Stimulated activated memory B cell treated with anti-CD40 and anti-IgM and Interleukin-4, amounts not matched to agents 10 μg/mL and 1 μg/mL and 100 μg/mL, for 72 hours (primary cell): ENCODE results near the gene SMAD3.

Experiments used
- ATAC-seq: fragments of 150-1000 bp; cut with Tn5 transposase; 2 replicates; pipeline ENCODE4 v1.10.0; 2021
- H3K27ac Mint-ChIP-seq: one replicate; pipeline ENCODE4 v1.8.0; 2022; ENCODE audit warnings: mild to moderate bottlenecking, mixed read lengths
- H3K27me3 Mint-ChIP-seq: one replicate; pipeline ENCODE4 v1.8.0; 2022; ENCODE audit warnings: mixed read lengths
- H3K36me3 Mint-ChIP-seq: one replicate; pipeline ENCODE4 v1.8.0; 2022; ENCODE audit warnings: mixed read lengths
- H3K4me1 Mint-ChIP-seq: one replicate; pipeline ENCODE4 v1.8.0; 2022; ENCODE audit warnings: mixed read lengths
- H3K4me3 Mint-ChIP-seq: one replicate; pipeline ENCODE4 v1.8.0; 2022; ENCODE audit warnings: mild to moderate bottlenecking, moderate library complexity, mixed read lengths
- H3K9me3 Mint-ChIP-seq: one replicate; pipeline ENCODE4 v1.8.0; 2022; ENCODE audit warnings: mixed read lengths

The SMAD3 gene

DNA sequence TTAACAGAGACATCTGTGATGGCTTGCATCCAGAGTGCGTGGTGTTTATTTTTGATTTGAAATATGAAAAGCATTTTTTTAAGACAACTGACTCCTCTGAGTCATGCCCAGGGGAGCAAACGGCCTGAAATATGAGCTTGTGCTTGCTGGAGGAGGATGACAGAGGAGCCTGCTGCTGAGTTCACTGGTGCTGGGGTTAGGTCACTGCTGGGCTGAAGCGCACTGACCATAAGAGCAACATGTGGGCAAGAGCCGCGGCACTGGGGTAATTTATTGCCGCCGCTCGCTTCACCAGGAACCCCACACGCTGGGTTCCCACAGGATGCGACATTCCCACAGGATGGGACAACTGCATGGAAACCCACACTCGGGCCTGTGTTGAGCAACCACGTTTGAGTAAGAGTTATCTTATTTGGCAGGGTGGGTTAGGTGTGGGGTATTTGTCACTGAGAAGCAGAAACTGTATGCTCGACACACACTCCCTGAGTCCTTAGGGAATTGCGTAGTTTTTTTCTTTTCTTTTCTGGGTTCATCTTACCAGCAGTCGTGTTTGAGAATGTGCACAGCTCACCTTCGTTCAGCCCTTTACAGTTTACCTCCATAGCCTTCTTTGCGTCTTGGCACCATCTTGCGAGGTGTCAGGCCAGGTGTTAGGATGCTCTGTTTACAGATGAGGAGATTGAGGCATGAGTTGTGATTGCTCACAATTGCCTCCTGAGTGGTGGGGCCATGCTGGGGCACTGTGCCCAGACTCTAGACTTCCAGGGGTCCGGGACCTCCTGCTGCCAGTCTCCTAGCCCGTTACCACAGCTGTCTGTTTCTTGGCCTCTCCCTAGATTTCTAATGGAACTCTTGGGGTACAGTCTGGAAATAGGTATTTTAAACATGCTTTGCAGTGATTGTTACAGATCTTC lies 60.4 kb downstream of the SMAD3 start:
- Mint-ChIP-seq H3K4me3 (no peak overlapping the region), H3K4me1 (peaks cover 79% of the 10 kb centered on the region), H3K36me3 (peaks cover 12% of the 10 kb centered on the region), H3K27me3 (no peaks in the 10 kb centered on the region), H3K9me3 (no peaks in the 10 kb centered on the region), H3K27ac (peak overlapping the region; percentile 72)
- no peak for ATAC-seq

DNA sequence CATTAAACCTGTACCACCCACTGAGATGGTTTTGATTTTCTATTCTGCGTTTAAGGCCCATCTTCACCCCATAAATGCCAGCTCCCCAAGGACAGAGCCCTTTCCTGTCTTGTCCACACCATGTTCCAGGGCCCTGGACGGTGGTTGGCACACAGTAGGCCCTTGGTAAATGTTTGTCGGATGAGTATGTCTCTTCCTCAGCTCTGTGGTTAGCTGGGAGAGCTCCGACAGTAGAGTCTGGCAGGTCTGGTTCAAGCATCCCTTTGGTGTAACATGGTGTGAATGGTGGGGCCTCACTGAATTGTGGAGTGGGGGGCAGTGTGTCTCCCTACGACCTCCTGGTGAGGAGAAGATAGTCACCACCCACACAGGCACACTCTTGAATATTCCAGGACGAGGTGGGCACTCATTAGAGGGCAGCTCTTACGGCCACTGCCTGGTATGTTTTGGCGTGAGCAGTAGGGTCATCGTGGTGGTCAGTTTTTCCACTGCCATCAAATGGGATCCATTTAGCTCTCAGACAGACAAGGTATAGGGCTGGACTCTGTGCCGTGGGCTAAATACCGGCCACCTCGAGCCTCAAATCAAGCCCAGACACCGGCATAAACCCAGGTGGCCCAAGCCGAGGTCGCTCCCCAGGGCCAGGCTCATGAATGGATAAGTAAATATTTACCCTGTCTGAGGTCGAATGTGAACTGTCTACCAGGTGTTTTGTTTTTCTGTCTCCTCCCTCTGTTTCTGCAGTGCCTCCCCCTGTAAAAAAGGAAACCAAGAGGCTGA lies 61.3 kb downstream of the SMAD3 start:
- Mint-ChIP-seq H3K4me1 (peaks cover 79% of the 10 kb centered on the region), H3K27me3 (no peaks in the 10 kb centered on the region), H3K27ac (peak overlapping the region; percentile 72), H3K4me3 (no peak overlapping the region), H3K9me3 (no peaks in the 10 kb centered on the region), H3K36me3 (peaks cover 12% of the 10 kb centered on the region)
- no peak for ATAC-seq

DNA sequence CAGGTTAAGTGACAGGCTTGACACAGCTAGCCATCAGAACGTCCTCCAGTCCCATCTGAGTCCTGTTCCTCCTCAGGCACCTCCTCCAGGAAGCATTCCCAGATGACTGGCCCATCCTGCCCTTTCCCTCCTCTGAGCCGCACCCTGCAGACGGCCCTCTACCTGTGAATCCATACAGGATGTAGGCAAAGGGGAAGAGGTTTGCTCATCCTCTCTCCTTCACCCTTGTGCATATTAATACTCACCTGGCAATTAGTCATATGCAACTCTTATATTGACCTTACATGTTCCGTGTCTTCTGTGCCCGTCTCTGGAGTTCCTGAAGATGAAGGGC lies 61.9 kb downstream of the SMAD3 start:
- Mint-ChIP-seq H3K4me3 (no peak overlapping the region), H3K27ac (peak overlapping the region; percentile 72), H3K4me1 (peaks cover 79% of the 10 kb centered on the region), H3K27me3 (no peaks in the 10 kb centered on the region), H3K36me3 (peaks cover 12% of the 10 kb centered on the region), H3K9me3 (no peaks in the 10 kb centered on the region)
- ATAC-seq, result no peak

DNA sequence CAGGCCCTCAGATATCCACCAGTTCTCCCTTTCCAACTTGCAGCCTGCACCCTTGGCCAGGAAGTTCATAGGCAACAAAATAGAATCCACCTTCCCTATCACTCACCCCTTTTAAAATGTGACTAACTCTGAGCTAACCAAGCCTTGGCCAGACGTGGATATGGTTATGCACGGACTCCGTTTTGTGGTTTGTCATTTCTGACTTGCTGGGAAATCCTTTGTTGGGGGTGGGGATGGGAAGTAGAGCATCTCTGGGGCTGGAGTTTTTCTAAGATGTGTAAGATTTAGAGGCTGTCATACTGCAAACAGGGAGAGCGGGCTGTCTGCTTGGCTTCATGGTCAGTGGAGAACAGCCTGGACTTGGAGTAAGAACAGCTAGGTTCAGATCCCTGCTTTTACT lies 62.6 kb downstream of the SMAD3 start:
- H3K4me3 Mint-ChIP-seq, result no peak overlapping the region
- no peaks in the 10 kb centered on the region for H3K27me3 Mint-ChIP-seq
- H3K4me1 Mint-ChIP-seq, result peaks cover 81% of the 10 kb centered on the region
- peak; percentile 51 for ATAC-seq
- peak overlapping the region; percentile 72 for H3K27ac Mint-ChIP-seq
- H3K9me3 Mint-ChIP-seq, result no peaks in the 10 kb centered on the region
- peaks cover 12% of the 10 kb centered on the region for H3K36me3 Mint-ChIP-seq

DNA sequence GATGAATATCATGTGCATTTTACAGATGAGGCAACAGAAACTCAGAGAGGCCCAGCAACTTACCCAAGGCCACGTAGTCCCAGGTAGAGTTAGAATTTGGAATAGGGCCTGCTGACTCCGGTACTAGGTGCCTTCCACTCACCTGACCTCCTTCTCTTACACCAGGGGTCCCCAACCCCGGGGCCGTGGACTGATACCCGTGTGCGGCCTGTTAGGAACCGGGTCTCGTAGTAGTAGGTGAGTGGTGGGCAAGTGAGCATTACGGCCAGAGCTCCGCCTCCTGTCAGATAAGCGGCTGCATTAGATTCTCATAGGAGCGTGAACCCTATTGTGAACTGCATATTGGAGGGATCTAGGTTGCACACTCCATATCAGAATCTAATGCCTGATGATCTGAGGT lies 64.8 kb downstream of the SMAD3 start:
- Mint-ChIP-seq H3K27ac (peak overlapping the region; percentile 75), H3K9me3 (no peaks in the 10 kb centered on the region), H3K4me3 (no peak overlapping the region), H3K36me3 (peaks cover 12% of the 10 kb centered on the region), H3K4me1 (peaks cover 91% of the 10 kb centered on the region), H3K27me3 (no peaks in the 10 kb centered on the region)
- no peak for ATAC-seq

DNA sequence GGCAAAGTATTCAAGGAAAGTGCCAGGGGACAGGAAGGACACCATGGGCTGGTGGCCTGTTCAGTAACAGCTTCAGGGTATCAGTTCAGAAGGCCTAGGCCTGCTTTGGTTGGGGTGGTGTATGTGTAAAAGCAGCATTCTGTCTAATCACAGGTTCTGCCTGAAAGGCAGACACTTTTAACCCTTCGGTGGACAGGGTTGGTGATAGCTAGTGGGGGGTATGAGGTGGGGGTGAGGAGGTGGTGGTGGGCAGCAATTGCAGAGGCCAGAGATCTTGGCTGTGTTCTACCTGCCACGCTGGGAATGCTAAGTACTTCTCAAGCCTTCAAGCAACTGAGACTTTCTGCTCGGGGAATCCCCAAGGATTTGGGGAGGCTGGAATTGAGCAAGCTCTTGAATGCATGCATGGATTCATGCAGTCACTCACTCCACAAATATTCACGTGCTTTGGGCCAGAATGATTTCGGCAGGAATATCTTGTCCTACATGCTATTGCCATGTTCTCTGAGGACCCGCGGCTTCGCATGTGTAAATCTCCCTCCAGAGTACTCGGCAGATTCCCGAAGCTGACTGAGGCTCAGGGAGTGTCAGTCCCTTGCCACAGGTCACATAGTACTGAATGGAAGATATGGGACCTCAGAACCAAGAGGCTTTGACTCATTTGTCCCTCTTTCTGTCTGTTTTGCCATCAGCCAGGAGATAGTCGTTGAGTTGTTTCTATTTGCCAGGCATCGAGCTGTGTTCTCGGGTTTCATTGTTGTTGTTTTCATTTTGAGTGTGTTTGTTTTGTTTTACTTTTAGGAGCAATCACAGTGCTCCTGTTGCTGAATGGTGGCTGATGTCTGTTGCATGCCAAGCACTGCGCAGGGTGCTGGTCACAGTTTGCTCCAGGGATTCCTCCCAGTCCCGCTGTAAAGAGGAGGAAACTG lies 65.5 kb downstream of the SMAD3 start:
- Mint-ChIP-seq H3K27ac (peak overlapping the region; percentile 75), H3K4me1 (peaks cover 91% of the 10 kb centered on the region), H3K9me3 (no peaks in the 10 kb centered on the region), H3K4me3 (no peak overlapping the region), H3K27me3 (no peaks in the 10 kb centered on the region), H3K36me3 (peaks cover 12% of the 10 kb centered on the region)
- no peak for ATAC-seq

DNA sequence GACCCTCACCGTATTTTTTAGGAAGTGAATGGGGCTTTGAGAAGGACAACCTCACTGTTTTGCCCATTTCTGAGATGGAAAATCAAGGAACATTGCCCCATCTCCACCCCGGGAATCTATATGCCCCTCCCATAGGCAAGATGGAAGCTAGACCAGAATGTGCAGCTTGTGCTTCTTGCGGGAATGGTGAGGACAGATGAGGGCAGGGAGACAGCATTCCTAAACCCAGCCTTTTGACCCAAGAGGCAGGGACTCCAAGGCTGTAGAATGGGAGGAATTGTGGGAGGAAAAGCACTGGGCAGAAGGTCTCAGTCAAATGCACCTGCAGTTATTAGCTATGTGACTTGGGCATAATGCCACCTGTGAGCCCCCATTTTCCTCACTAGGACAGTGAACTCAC lies 66.9 kb downstream of the SMAD3 start:
- H3K27ac Mint-ChIP-seq, result peak overlapping the region; percentile 75
- H3K36me3 Mint-ChIP-seq, result peaks cover 10% of the 10 kb centered on the region
- no peak overlapping the region for H3K4me3 Mint-ChIP-seq
- H3K9me3 Mint-ChIP-seq, result no peaks in the 10 kb centered on the region
- ATAC-seq, result no peak
- H3K4me1 Mint-ChIP-seq, result peaks cover 90% of the 10 kb centered on the region
- H3K27me3 Mint-ChIP-seq, result no peaks in the 10 kb centered on the region

DNA sequence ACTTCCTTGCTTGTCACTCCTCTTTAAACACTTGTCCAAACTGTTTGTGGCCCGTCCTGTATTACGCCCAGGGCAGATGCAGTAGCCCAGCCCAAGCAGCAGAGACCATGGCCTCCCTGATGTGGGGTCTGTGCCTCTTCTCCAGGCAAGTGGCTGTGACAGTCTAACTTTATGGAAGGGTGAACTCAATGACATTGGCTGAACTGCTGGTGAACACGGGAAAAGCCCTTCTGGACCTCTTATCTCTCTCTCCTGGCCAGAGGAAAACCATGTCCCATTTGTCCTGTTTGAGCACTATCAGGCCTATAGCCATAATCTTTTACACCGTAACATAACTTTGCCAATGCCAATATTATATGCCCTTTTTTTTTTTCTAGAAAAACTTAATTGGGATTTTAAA lies 67.6 kb downstream of the SMAD3 start:
- ATAC-seq, result no peak
- Mint-ChIP-seq H3K4me3 (no peak overlapping the region), H3K36me3 (peaks cover 2% of the 10 kb centered on the region), H3K27ac (peak overlapping the region; percentile 94), H3K27me3 (no peaks in the 10 kb centered on the region), H3K9me3 (no peaks in the 10 kb centered on the region), H3K4me1 (peaks cover 90% of the 10 kb centered on the region)

DNA sequence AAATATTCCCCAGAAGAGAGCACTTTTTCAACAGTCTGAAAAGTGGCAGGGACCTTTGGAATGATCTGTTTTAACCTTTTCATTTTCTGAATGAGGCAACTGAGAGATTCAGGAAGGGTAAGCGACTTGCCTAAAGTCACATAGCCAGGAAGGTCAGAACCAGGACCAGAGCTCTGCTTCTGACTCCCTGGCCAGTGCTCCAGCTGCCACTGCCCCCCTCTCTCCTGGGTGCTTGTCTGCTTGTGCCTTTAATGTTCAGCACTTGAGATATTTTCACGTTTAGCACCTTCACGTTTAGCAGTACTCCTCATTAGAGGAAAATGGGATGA lies 68.3 kb downstream of the SMAD3 start:
- no peaks in the 10 kb centered on the region for H3K36me3 Mint-ChIP-seq
- peak; percentile 29 for ATAC-seq
- H3K27me3 Mint-ChIP-seq, result no peaks in the 10 kb centered on the region
- no peaks in the 10 kb centered on the region for H3K9me3 Mint-ChIP-seq
- H3K4me1 Mint-ChIP-seq, result peaks cover 93% of the 10 kb centered on the region
- peak overlapping the region; percentile 80 for H3K4me3 Mint-ChIP-seq
- H3K27ac Mint-ChIP-seq, result peak overlapping the region; percentile 94

DNA sequence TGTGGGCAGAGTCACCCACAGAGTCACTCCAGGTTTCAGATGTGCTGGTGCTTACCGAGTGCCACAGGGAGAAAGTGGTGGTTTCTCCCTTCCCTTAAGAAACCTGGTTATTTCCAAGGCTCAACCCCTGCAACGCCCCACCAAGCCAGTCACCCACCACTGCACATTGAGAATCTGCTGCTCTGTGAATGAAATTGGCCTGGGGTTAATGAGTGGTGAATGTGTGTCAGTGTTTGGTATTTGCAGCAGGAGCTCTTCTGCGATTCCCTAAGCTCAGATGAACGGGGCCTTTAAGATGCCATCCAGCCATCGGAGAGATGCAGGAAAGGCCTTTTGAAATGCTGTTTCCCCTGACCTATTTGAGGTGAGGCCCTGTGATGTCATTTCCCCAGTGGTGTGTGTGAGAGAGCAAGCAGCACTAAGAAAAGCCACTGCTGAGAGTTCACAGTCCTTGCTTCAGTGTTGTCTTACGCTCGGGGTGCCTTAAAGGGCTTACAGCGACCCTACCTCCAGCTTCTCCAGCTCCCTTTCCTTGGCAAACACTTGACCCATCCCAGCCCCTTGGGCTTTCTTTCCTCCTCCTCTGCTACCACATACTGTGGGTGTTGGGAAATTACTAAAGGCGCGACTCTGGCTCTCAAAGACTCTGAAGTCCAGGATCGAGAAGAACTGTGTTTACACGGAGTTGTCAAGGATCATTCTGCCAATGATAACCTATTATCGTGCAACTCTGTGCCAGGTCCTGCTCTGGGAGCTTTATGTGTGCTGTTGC lies 68.9 kb downstream of the SMAD3 start:
- peak; percentile 94 for ATAC-seq
- Mint-ChIP-seq H3K4me3 (peak overlapping the region; percentile 80), H3K4me1 (peaks cover 95% of the 10 kb centered on the region), H3K36me3 (no peaks in the 10 kb centered on the region), H3K27me3 (no peaks in the 10 kb centered on the region), H3K27ac (peak overlapping the region; percentile 94), H3K9me3 (no peaks in the 10 kb centered on the region)

DNA sequence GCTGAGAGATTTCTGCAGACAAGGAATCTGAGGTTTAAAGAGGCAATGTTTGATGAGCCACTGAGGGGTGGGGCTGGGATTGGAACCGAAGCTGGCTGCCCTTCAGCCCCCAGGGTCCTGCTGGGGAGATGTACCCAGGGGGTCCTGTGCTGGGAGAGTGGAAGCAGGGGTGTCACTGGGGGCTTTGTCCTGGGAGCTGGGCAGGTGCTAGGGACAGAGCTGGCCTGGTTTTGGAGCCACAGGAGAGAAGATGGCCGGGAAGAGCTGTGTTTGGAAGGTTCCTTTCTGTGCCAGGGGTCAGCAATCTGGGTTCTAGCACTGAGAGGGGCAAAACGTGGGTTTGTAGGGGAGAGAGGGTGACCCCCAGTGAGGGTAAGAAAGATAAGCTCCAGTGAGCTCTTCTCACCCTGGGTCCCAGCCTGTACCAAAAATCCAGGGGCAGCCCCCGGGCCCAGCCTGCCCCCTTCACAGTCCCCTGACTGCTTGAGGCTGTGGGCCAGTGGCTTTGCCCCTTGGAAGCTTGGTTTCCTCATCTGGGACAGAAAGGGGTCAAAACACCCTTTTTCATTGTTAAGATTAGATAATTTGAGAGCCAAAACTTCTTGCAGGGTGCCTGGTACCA lies 69.6 kb downstream of the SMAD3 start:
- ATAC-seq, result no peak

DNA sequence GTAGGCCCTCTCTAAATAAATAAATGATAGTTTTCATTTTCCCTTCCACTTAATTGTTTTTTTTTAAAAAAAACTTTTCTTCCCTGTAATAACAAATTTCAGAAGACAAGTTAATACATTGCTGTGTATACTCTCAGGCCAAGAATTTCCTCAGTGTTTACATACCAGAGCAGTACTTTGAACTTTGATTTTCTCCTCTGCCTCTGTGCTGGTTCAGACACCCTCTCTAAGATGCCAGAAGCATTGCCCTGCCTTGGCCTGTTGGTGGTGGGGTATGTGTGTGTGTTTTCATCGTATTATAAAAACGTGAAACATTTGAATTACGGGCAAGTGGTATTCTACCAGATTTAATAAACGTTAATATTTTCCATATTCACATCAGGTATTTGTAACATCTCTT lies 70.1 kb downstream of the SMAD3 start:
- Mint-ChIP-seq H3K36me3 (no peaks in the 10 kb centered on the region), H3K4me1 (peaks cover 98% of the 10 kb centered on the region), H3K27ac (peak overlapping the region; percentile 94), H3K27me3 (no peaks in the 10 kb centered on the region), H3K4me3 (no peak overlapping the region), H3K9me3 (no peaks in the 10 kb centered on the region)
- ATAC-seq, result no peak

More for the DNA sequence above, 69.6 kb downstream of the SMAD3 start:
- Mint-ChIP-seq H3K4me3 (peak overlapping the region; percentile 80), H3K36me3 (no peaks in the 10 kb centered on the region), H3K27me3 (no peaks in the 10 kb centered on the region), H3K27ac (peak overlapping the region; percentile 94), H3K9me3 (no peaks in the 10 kb centered on the region), H3K4me1 (peaks cover 98% of the 10 kb centered on the region)

DNA sequence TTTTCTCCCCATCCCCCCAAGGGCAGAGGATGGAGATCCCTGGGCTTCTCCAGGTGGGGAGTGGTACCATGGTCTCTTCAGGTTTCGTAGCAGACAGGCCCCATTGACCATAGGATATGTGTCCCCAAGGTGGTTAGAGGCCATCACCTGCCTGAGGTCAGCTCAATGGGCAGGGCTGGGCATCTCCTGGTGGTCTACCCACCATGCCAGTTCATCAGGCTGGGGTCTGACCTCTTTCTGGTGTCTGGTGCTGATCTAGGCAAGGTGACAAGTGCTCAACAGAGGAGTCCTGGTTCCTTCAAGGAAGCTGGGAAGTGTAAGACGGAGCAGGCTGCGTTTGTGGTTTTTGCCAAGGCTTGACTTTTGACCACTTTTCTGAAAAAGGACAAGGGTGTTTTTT lies 71.4 kb downstream of the SMAD3 start:
- H3K27me3 Mint-ChIP-seq, result no peaks in the 10 kb centered on the region
- no peak for ATAC-seq
- peaks cover 96% of the 10 kb centered on the region for H3K4me1 Mint-ChIP-seq
- H3K27ac Mint-ChIP-seq, result peak overlapping the region; percentile 82
- H3K9me3 Mint-ChIP-seq, result no peaks in the 10 kb centered on the region
- no peaks in the 10 kb centered on the region for H3K36me3 Mint-ChIP-seq
- no peak overlapping the region for H3K4me3 Mint-ChIP-seq

DNA sequence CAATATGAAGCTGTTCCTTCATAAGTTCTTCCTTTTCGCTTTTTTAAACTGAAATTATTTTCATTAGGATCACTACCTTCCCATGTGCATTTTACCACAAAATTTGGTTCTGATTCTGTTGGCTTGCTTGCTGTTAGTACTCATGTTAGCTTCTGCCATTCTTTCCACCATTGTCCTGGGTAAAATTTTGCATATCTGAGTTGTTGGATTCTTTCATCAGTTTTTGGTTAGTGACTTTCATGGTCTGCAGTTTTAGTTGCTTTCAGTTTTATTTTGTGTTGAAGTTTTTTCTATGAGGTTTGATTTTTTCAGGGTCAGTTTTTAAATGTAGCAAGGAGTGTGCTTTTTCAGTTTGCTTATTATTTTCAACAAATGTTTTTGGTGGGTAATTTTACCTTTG lies 71.9 kb downstream of the SMAD3 start:
- no peak for ATAC-seq
- peak overlapping the region; percentile 82 for H3K27ac Mint-ChIP-seq
- no peaks in the 10 kb centered on the region for H3K36me3 Mint-ChIP-seq
- H3K4me1 Mint-ChIP-seq, result peaks cover 96% of the 10 kb centered on the region
- peak overlapping the region; percentile 34 for H3K4me3 Mint-ChIP-seq
- H3K27me3 Mint-ChIP-seq, result no peaks in the 10 kb centered on the region
- no peaks in the 10 kb centered on the region for H3K9me3 Mint-ChIP-seq
